HTERT RPE-1 (cell line): ENCODE results near the gene C19orf33.
"Not testable (repeated sequence)": the region's sequence is repeated elsewhere in the genome, so short reads cannot be mapped to it uniquely, and the experiment has no call there.

Experiments
- in situ Hi-C: fragments of 300-500 bp; cut with MboI; formaldehyde crosslinking; loops from 4 replicates; pipeline ENCODE4 v1.14.3; 2020; ENCODE audit warnings: low sequenced_read_pairs

The C19orf33 gene

DNA sequence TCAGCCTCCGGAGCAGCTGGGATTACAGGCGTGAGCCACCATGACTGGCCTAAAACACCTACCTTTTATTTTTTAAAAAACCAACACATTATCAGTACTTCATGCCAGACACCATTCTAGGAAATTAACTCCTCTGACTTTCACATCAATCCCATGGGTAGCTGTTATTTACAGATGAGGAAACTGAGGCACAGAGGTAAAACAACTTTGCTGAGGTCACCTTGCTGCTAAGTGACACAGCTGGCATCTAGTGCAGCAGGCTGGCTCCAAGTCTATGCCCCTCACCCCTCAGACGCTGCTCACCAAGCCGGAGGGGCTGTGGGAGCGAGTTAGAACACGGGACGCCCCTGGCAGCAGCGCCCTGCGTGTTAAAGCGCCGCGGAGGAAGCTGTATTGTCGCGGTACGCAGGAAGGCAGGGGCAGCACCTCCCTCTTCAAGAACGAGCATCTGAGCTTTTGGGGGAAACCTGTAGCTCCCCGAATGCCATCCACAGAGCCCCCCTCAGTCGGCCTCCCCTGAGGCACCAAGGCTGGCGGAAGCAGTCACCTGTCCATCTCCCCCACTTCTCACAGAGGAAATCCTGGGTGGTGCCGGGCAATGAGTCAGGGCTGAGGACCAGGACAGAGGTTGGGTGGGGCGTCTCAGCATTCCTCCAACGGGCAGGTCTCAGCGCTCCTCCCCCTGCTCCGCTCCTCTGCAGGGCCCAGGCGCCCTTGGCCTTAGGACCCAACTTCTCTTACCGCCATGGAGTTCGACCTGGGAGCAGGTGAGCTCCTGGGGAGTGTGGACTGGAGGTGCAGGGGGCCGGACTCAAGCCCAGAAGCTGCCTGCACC lies at the start of gene C19orf33:
C19orf33 (plus strand) TSS at position 735 of the 835 bp plus-strand sequence; CDS start at position 746, 11 bp downstream.
- in situ Hi-C loops: no loop called here

DNA sequence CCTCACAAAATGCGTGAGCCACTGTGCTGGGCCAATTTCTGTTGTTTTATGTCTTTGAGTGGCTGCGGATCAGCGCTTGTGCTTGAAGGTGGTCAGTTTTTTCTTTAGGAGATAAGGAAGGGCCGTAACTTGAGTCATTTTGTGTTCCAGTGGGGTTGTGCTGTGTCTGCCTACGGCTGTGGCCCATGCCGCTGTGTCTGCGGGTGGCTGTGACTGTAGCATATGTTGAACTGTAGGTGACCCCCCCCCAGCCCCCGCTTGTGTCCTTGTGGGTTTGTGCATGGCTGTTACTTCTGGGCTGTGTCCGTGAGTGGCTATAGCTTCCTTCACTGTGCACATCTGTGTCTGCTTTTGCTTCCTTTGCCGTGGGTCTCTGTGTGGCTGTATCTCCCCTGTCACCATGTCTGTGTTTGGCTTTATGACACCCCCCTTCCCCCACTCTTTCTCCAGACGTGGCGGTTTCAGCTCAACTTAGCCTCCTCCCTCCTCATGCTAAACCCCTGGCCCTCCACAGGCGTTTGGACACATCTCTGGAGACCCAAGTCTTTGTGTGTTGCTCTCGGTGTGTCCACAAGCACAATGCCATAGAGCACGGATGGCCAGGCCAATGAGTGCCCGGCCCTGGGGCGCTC lies 48.6 kb upstream of the C19orf33 start:
- in situ Hi-C loops: no loop called here

DNA sequence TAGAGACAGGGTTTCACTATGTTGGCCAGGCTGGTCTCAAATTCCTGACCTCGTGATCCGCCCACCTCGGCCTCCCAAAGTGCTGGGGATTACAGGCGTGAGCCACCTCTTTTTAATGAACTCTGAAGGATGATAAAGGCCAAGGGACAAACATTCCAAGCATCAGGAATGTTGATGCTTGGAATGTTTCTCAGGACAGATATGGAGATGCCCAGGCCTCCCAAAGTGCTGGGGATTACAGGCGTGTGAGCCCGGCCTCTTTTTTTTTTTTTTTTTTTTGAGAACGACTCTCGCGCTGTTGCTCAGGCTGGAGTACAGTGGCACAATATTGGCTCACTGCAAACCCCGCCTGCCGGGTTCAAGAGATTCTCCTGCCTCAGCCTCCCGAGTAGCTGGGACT lies 42.1 kb upstream of the C19orf33 start:
- in situ Hi-C loops: not testable (repeated sequence)

DNA sequence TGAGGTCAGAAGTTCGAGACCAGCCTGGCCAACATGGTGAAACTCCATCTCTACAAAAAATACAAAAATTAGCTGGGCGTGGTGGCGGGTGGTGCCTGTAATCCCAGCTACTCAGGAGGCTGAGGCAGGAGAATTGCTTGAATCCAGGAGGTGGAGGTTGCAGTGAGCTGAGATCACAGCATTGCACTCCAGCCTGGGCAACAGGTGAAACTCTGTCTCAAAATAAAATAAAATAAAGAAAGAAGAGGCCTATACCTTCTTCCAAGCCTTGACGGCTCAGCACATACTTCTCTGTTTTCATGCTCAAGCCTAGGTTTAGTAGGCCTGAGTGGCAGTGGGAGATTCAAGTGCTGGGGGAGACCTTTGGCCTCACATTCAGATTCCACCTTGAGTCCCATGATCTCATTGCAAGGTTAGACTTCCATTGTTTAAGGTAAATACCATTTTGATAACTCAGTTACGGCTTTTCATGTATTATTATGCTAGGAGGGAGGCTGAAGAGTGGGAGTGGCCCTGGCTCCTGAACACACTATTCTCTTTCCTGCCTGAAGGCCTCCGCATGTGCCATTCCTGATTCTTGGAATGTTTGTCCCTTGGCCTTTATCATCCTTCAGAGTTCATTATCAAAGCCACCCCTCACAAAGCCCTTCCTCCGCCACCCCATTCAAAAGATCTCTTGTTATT lies 41.3 kb upstream of the C19orf33 start:
- in situ Hi-C loops: no loop called here

DNA sequence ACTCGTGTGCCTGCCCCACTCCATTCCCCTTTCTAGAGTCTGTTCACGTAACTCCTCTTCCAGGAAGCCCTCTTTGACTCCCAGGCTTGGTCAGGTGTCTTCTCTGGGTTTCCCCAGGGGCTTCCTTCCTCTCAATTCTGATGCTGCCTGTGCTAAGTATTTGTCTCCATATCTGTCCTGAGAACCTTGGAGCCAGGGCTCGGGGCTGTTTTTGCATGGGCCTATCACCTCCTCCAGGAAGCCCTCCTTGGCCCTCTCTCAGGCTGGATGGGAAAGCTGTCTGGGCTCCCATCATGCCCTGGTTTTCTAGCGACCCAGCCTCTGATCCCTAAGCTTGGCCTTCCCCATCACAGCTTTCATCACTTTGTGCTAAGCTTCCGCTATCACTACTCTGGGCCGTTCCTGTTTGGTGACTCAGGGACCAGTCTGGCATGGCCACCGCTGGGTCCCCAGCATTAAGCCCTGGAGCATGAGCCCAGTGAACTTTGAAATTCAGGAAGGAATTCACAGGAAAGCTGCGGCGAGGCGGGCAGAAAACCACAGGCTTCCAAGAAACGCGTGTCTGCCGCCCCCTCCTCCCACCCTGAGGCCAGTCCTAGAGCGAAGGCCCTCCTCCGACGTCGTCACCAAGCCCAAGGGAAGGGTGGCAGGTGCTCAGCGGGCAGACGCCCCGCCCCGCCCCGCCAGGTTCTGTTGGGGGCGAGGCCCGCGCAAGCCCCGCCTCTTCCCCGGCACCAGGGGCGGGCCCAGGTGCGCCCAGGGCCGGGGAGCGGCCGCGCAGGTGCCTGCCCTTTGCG lies 40.2 kb upstream of the C19orf33 start:
- in situ Hi-C loops: no loop called here

DNA sequence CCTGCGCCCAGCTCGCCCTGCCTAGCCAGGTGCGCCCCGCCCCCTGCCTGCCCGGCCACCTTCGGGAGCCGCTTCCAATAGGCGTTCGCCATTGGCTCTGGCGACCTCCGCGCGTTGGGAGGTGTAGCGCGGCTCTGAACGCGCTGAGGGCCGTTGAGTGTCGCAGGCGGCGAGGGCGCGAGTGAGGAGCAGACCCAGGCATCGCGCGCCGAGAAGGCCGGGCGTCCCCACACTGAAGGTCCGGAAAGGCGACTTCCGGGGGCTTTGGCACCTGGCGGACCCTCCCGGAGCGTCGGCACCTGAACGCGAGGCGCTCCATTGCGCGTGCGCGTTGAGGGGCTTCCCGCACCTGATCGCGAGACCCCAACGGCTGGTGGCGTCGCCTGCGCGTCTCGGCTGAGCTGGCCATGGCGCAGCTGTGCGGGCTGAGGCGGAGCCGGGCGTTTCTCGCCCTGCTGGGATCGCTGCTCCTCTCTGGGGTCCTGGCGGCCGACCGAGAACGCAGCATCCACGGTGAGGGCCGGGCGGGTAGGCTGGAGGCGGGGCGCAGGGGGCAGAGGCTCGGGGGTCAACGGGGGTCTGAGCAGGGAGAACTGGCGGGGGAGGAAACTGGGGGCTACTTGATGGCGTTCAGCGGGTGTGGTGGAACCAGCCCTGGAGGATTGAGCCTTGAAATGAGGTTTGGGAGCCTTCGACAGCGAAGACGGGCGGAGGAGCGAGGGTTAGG lies 39.4 kb upstream of the C19orf33 start, which contains the start of gene SPINT2:
SPINT2 (plus strand) TSS at position 88 of the 727 bp plus-strand sequence; CDS start at position 408, 320 bp downstream.
- in situ Hi-C loops: no loop called here

DNA sequence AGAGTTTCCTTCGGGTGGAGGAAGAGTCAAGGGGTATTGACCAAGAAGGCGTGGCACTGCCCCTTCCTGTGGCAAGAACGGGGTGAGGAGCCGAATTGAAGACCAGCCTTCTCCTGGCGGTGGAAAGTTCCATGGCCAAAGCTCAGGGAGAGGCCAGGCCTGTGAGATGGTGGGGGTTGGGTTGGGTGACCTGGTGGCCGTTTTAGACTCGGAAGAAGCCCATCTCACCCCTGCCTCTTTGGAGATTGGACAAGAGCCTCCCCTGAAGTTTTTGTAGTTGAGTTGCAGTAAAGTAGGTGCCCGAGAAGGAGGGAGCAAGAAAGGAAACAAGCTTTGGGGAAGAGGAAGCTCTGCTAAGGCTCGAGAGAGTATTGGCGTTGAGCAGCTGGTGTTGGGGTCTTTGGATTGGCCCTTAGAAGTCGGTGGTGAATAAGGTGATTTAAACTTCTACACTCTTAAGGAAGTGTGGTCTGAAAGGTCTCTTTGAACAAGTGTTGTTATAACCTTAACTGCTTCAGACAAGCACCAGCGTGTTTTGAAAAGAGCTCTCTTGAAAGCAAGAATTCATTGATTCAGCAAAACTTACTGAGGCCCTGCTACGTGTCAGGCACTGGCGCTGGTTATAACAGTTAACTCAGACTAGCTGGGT lies 38.7 kb upstream of the C19orf33 start:
- in situ Hi-C loops: no loop called here

DNA sequence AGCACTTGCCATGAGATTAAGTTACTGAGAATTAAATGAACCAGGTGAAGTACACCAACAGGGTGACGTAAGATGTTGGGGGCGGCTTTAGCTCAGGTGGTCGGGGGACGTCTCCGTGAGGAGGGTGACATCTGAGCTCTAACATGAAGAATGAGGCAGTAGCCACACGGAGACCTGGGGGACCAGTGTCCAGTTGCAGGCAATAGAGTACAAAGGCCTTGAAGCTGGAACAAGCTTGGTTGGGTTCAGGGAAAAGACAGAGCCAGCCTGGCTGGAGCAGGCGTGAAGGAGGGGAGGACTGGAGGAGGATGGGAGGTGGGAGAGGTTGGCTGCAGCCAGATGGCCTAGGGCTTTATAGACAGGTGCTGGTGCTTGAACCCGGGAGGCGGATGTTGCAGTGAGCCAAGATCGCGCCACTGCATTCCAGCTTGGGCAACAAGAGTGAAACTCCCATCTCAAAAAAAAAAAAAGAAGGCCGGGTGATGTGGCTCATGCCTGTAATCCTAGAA lies 38.1 kb upstream of the C19orf33 start:
- in situ Hi-C loops: no loop called here

DNA sequence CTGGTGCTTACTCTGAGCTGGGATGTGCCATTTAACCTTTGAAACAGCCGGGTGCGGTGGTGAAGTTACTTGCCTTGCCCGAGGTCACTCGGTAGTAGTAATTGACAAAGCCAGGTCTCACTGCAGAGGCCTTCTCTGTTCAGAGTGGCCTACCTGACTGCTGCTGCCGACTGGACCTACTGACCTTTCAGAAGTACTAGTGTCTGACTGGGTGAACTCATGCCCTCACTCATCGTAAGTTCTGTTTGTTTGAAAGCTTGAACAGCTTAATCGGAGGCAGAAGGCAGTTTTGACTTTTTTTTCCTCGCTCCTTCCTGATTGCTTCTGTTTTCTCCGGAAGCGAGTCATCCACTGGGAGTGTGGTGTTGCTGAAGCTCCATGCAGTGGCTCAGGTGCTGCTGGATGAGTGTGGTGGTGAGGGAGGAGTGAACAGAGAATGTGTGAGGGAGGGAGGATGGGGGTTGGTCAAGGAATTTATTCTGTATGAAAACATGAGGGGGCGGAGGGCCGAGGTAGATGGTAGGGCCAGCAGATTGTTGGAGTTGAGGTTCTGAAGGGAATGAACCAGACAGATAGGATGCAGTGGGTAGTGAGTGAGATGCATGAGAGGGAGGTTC lies 37.0 kb upstream of the C19orf33 start:
- in situ Hi-C loops: no loop called here

DNA sequence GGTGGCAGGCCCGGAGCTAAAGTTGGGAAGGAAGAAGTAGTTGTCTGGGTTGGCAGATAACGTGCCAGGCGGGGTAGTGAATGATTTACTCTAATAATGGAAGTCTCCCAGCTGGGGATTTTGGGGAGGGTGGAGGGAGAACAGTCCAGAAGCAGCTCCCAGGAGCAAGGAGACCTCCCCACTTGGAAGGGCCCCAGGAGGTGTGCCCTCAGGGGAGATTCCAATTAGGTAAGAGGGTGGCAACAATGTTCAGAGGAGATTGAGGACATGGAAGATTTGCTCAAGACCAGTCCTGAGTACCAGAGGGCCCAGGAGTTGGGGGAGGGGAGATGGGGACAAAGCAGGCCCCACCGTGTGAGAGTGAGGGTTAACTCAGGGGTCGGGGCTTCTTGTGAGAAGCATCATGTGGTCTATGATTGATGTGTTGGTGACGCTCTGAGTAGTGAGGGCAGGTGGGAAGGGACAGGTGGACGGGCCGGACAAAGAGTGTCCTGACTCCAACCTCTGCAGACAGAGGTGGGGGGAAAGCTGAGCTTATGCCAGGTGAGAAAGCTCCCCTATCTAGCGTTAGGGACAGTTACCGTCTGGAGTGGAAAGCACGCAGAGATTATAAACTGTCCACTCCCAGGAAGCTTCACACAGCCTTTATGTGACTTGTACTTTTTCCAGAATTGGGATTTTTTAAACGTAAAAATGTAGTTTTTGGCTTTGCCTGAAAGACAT lies 36.1 kb upstream of the C19orf33 start:
- in situ Hi-C loops: no loop called here

DNA sequence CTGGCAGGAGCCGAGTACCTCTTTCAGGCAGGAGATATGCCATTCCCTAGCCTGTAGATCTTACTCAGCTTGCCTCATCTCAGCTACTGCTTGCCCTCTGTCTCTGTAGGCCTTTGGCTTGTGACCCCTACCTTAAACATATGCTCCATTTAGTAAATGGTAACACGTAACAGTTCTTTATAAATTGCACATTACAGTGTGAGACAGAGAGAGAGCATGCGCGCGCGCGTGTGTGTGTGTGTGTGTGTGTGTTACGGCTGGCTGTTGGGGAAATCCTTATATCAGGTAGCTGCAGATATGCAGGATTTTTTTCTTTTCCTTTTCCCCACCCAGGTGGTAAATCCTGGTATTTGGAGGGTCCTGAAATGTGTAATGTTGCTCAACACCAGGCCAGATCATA lies 35.5 kb upstream of the C19orf33 start:
- in situ Hi-C loops: no loop called here

DNA sequence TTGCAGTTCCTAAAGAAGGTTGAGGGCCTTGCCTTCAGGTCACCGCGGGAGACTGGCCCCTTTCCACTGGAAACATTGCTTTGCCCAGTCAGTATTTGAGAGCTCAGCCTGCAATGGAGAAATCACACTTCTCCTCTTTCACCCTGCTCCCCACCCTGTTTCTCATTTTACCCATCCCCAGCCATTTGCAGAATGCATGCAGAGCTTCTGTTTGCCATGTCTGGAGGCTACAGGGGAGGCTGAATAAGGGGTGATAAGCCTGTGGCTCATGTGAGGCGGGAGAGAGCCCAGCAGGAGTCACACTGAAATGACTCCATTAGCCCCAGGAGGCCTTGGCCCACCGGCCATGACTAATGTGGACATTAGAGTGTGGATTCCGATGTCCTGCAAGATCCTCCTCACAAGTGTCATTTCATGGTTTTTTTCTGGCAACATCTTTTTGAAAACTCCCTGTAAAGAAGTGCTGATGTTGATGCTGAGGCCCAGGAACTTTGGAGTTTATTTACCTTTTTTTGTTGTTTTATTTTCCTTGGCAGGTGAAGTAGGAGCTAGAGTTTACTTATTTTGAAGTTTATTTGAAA lies 33.4 kb upstream of the C19orf33 start:
- in situ Hi-C loops: no loop called here

DNA sequence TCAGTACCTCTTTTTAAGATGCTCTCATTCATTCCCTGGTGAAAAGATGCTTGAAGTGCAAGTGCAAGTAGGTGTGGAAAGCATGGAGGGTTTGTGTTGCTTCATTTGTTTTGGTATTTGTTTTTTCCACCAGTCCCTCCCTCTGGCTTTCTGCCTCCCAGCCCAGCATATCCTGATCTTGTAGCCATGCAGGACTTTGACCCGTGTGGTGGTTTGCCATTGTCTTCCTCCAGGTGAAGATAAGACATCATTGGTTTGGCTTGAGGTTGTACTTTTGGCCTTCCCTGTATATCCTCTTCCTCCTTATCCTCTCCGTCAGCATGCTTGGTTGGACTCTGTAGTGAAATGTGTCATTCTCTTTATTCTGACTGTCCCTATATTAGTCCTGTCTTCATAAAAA lies 30.6 kb upstream of the C19orf33 start:
- in situ Hi-C loops: no loop called here

DNA sequence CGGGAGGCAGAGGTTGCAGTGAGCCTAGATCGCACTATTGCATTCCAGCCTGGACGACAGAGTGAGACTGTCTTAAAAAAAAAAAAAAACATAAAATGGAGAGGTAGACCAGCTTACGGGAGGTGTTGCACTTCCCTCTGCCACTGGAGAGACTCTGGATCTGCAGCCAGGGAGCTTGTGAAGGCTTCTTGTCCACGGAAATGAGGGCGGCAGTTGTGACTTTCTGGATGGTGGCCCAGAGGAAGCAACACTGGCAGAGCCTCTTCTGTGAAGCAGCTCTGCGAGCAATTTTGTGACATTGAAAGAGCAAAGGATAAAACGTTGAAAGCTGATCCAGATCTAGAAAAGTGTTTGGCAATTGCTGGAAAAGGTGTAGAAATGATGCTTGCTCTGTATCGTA lies 29.3 kb upstream of the C19orf33 start:
- in situ Hi-C loops: no loop called here

DNA sequence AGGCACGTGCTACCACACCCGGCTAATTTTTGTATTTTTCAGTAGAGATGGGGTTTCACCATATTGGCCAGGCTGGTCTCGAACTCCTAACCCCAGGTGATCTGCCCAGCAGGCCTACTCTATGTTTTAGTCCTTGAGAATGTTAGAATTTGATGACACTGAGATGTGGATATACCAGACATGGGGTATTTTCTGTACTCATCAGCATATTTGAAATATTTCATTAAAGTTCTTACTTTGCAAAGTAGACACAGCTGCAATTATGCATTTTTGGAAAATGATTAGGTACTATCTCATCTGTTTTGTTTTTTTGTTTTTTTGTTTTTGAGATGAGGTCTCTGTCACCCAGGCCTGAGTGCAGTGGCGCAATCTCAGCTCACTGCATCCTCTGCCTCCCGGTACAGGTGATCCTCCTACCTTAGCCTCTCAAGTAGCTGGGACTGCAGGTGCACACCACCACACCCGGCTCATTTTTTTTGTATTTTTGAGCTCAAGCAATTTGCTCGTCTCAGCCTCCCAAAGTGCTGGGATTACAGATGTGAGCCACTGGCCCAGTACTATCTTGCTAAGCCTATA lies 27.0 kb upstream of the C19orf33 start:
- in situ Hi-C loops: no loop called here

DNA sequence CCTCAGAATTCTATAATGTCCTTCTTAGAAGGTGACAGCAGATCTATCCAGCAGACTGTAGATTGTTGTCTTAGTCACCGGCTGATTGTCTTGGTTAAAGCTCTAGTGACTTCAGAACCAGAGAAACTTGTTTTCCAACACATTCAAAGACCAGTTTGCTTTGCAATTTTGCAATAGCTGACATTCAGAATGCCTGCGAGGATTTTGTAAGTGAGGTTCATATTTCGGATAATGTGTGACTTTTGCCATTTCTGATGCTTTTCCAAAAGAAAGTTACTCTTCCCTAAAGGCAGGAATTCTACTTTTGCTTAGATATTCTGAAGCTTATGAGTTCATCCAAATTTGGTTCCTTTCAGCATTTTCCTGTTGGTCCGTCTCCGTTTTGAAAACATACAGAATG lies 26.5 kb upstream of the C19orf33 start:
- in situ Hi-C loops: no loop called here

DNA sequence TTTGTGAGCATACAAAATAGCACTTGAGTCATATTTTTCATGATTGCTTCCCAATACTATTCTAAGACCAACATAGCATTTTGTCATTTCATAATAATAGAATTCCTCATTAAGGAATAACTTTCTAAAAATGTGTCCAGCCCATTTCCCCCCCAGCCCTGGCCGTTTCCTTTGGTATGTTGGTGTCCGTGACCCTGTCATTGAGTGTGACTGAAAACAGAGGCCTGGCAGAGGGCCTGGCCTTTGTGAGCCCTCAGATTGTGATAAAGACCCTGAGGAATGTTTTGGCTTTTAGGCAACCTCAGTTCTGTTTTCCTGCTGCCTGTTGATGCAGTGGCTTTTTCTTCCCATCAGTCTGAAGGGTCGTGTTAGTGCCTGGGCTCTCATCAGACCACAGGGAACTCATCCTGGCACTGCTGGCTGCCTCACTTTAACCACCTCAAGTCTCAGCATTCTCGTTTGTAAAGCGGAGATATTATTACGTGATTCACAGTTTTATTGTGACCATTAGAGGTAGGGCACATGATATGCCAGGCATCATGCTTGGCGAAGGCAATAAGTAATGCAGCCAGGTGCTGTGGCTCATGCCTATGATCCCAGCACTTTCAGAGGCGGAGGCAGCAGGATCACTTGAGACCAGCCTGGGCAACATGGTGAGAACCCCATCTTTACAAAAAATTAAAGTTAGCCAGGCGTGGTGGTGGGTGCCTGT lies 25.9 kb upstream of the C19orf33 start:
- in situ Hi-C loops: no loop called here
